Kidney (tissue), 14 donors: ENCODE measurements around the gene KCNB1. TPM values are rescaled to one million over a fixed set of nuclear protein-coding genes. Genes with fewer than 3 reads are reported as not detected.
A peak's percentile ranks its signal among the peaks of the same experiment; 100 is the strongest.

ENCODE experiments used
- DNase-seq, 5 donors: peaks; one replicate each; pipeline ENCODE4 v3.0.0-alpha.2; 2013 to 2020
- FAIRE-seq: peaks from 2 replicates; lab custom pipeline; 2012; peaks lifted over from hg19 to GRCh38; lab: Jason Lieb, UNC
- H3K27ac ChIP-seq, 2 donors: one replicate each; pipeline ENCODE4 v1.7.0; 2013; ENCODE audit warnings: low read depth in 2 of 2, low read length in 2 of 2, inconsistent platforms in 1 of 2
- H3K27me3 ChIP-seq: one replicate; pipeline ENCODE4 v1.7.1; 2013; ENCODE audit warnings: low read length, inconsistent platforms; ENCODE audit not compliant: control insufficient read depth, insufficient read depth
- H3K36me3 ChIP-seq, 3 donors: one replicate each; pipeline versions ENCODE4 v1.7.0 to v1.7.1; 2013; ENCODE audit warnings: low read length in 3 of 3, control low read depth in 1 of 3, inconsistent platforms in 1 of 3; ENCODE audit not compliant: insufficient read depth in 3 of 3, control insufficient read depth in 2 of 3
- H3K4me1 ChIP-seq, 3 donors: one replicate each; pipeline versions ENCODE4 v1.7.0 to v1.7.1; 2013; ENCODE audit warnings: low read length in 3 of 3, inconsistent platforms in 1 of 3, low read depth in 1 of 3; ENCODE audit not compliant: control insufficient read depth in 2 of 3, insufficient read depth in 2 of 3
- H3K4me3 ChIP-seq, 3 donors: one replicate each; pipeline versions ENCODE4 v1.7.0 to v1.8.1; 2013; ENCODE audit warnings: low read length in 3 of 3, control low read depth in 1 of 3, inconsistent platforms in 1 of 3
- H3K9ac ChIP-seq, 3 donors: one replicate each; pipeline versions ENCODE4 v1.7.0 to v1.7.1; 2013; ENCODE audit warnings: low read length in 3 of 3, control low read depth in 1 of 3, inconsistent platforms in 1 of 3
- H3K9me3 ChIP-seq, 3 donors: one replicate each; pipeline versions ENCODE4 v1.7.0 to v1.7.1; 2013; ENCODE audit warnings: low read length in 3 of 3, control low read depth in 1 of 3, inconsistent platforms in 1 of 3; ENCODE audit not compliant: control insufficient read depth in 2 of 3, insufficient read depth in 1 of 3
- CTCF ChIP-seq: IDR thresholded peaks from 3 replicates; pipeline ENCODE4 v1.5.1; 2012; ENCODE audit warnings: mild to moderate bottlenecking, moderate library complexity, borderline replicate concordance; ENCODE audit not compliant: insufficient read depth; ENCODE audit errors: extremely low read depth
- intact Hi-C: fragments of 100-400 bp; cut with DNase I; formaldehyde crosslinking; loops from one replicate; pipeline ENCODE4 v1.11.1; 2022
- polyA plus RNA-seq: library from polyadenylated mRNA; stranded (reverse); fragments of 350-450 nt; fragmentation: Illumina TruSeq; extraction: RNeasy Lipid Tissue Mini Kit (QIAGEN cat#74804); gene quantifications from one replicate; pipeline ENCODE4 v1.2.3, GENCODE V29; 2014; ENCODE audit warnings: low read depth, low replicate concordance; ENCODE audit not compliant: insufficient read depth
- total RNA-seq: library from RNA; stranded (reverse); fragmentation: NEBNext Ultra II Directional; extraction: Animal tissue kit (Norgen Biotek cat#: 25700); gene quantifications from one replicate; pipeline ENCODE4 v1.2.1, GENCODE V29; 2021
- donor health status: control.
- donor health status: control.
- donor health status: control.
- donor health status: control.
- donor health status: control.
- donor health status: DM: yes; HTN: yes; CAD: no.
- donor health status: Normal renal cell carcinoma (clear cell type).

KCNB1 gene
- total and polyA plus RNA-seq, 2 donors from 2014 or later, result 0.26 to 1.2 TPM

GRCh38 chr20:49381558-49382493, 100.6 kb downstream of the KCNB1 start:
- intact Hi-C loops, result no loop called here
- FAIRE-seq (no peak), DNase-seq (peak; percentile 25 to 83 (median 46))
- no peaks in the 10 kb centered on the region for H3K27me3 ChIP-seq
- no peaks in the 10 kb centered on the region for H3K36me3 ChIP-seq
- H3K4me1 ChIP-seq, result no peaks in the 10 kb centered on the region
- H3K4me3 ChIP-seq, result no peak overlapping the region
- no peaks in the 10 kb centered on the region for H3K9me3 ChIP-seq
- no peak overlapping the region for H3K9ac ChIP-seq
- TF ChIP-seq CTCF, result no peak
- H3K27ac ChIP-seq, result no peak overlapping the region

GRCh38 chr20:49380337-49380780, 102.1 kb downstream of the KCNB1 start:
- Histone ChIP-seq H3K27ac (no peak overlapping the region), H3K9ac (no peak overlapping the region), H3K27me3 (no peaks in the 10 kb centered on the region), H3K9me3 (no peaks in the 10 kb centered on the region), H3K4me3 (no peak overlapping the region), H3K4me1 (no peaks in the 10 kb centered on the region), H3K36me3 (no peaks in the 10 kb centered on the region)
- intact Hi-C loops, result no loop called here
- DNase-seq (peak in 3 of 5 donors; percentile 45 to 71 (median 71)), FAIRE-seq (no peak)
- TF ChIP-seq CTCF, result no peak

GRCh38 chr20:49379338-49379737, 103.1 kb downstream of the KCNB1 start:
- intact Hi-C loops, result no loop called here
- Histone ChIP-seq H3K4me1 (no peaks in the 10 kb centered on the region), H3K9ac (no peak overlapping the region), H3K27me3 (no peaks in the 10 kb centered on the region), H3K36me3 (no peaks in the 10 kb centered on the region), H3K9me3 (no peaks in the 10 kb centered on the region), H3K4me3 (no peak overlapping the region), H3K27ac (no peak overlapping the region)
- DNase-seq (no peak), FAIRE-seq (no peak)
- no peak for TF ChIP-seq CTCF
